ENCODE measurements around the gene XNDC1N. TPM values are rescaled to one million over a fixed set of nuclear protein-coding genes. Genes with fewer than 3 reads are reported as not detected.
"Not testable (repeated sequence)": the region's sequence is repeated elsewhere in the genome, so short reads cannot be mapped to it uniquely, and the experiment has no call there.

Gene XNDC1N
- total RNA-seq, 1 donor from 2014 or later, result 9.4 TPM

GRCh38 chr11:71908218-71908617, 20.2 kb downstream of the XNDC1N start:
- Mint-ChIP-seq H3K27ac (ENCODE audit: unreplicated experiment) (no peak overlapping the region), H3K4me1 (ENCODE audit: unreplicated experiment) (no peaks in the 10 kb centered on the region), H3K9me3 (ENCODE audit: unreplicated experiment) (no peaks in the 10 kb centered on the region), H3K36me3 (ENCODE audit: unreplicated experiment) (peaks cover 27% of the 10 kb centered on the region), H3K27me3 (ENCODE audit: unreplicated experiment) (no peaks in the 10 kb centered on the region), H3K4me3 (ENCODE audit: unreplicated experiment) (no peak overlapping the region)
- no peak for TF ChIP-seq CTCF (IDR thresholded peaks at IDR 0.05)
- DNase-seq (ENCODE audit: extremely low spot score, unreplicated experiment), result no peak

GRCh38 chr11:71901137-71901536, 27.3 kb downstream of the XNDC1N start:
- not testable (repeated sequence) for DNase-seq (ENCODE audit: extremely low spot score, unreplicated experiment); H3K27ac Mint-ChIP-seq (ENCODE audit: unreplicated experiment); H3K4me1 Mint-ChIP-seq (ENCODE audit: unreplicated experiment); H3K9me3 Mint-ChIP-seq (ENCODE audit: unreplicated experiment); H3K4me3 Mint-ChIP-seq (ENCODE audit: unreplicated experiment); H3K27me3 Mint-ChIP-seq (ENCODE audit: unreplicated experiment)
- H3K36me3 Mint-ChIP-seq (ENCODE audit: unreplicated experiment), result peaks cover 18% of the 10 kb centered on the region

GRCh38 chr11:71895961-71896360, 32.4 kb downstream of the XNDC1N start:
- H3K36me3 Mint-ChIP-seq (ENCODE audit: unreplicated experiment), result peaks cover 12% of the 10 kb centered on the region
- no peak overlapping the region for H3K27ac Mint-ChIP-seq (ENCODE audit: unreplicated experiment)
- no peak for DNase-seq (ENCODE audit: extremely low spot score, unreplicated experiment)
- peaks cover 17% of the 10 kb centered on the region for H3K9me3 Mint-ChIP-seq (ENCODE audit: unreplicated experiment)
- no peak overlapping the region for H3K4me3 Mint-ChIP-seq (ENCODE audit: unreplicated experiment)
- no peaks in the 10 kb centered on the region for H3K27me3 Mint-ChIP-seq (ENCODE audit: unreplicated experiment)
- H3K4me1 Mint-ChIP-seq (ENCODE audit: unreplicated experiment), result peaks cover 5% of the 10 kb centered on the region
- no peak for TF ChIP-seq CTCF (IDR thresholded peaks at IDR 0.05)

GRCh38 chr11:71889181-71889872, 39.1 kb downstream of the XNDC1N start:
- H3K4me3 Mint-ChIP-seq (ENCODE audit: unreplicated experiment); DNase-seq (ENCODE audit: extremely low spot score, unreplicated experiment); H3K27me3 Mint-ChIP-seq (ENCODE audit: unreplicated experiment); H3K36me3 Mint-ChIP-seq (ENCODE audit: unreplicated experiment); H3K27ac Mint-ChIP-seq (ENCODE audit: unreplicated experiment); H3K4me1 Mint-ChIP-seq (ENCODE audit: unreplicated experiment): not testable (repeated sequence)
- peaks cover 12% of the 10 kb centered on the region for H3K9me3 Mint-ChIP-seq (ENCODE audit: unreplicated experiment)

GRCh38 chr11:71888335-71889010, 39.9 kb downstream of the XNDC1N start:
- not testable (repeated sequence) for H3K27me3 Mint-ChIP-seq (ENCODE audit: unreplicated experiment); H3K27ac Mint-ChIP-seq (ENCODE audit: unreplicated experiment)

GRCh38 chr11:71885806-71886205, 42.6 kb downstream of the XNDC1N start:
- DNase-seq (ENCODE audit: extremely low spot score, unreplicated experiment); H3K27me3 Mint-ChIP-seq (ENCODE audit: unreplicated experiment); H3K36me3 Mint-ChIP-seq (ENCODE audit: unreplicated experiment); H3K27ac Mint-ChIP-seq (ENCODE audit: unreplicated experiment); H3K4me1 Mint-ChIP-seq (ENCODE audit: unreplicated experiment); H3K9me3 Mint-ChIP-seq (ENCODE audit: unreplicated experiment); H3K4me3 Mint-ChIP-seq (ENCODE audit: unreplicated experiment): not testable (repeated sequence)

More at GRCh38 chr11:71888335-71889010, 39.9 kb downstream of the XNDC1N start:
- not testable (repeated sequence) for H3K36me3 Mint-ChIP-seq (ENCODE audit: unreplicated experiment); H3K9me3 Mint-ChIP-seq (ENCODE audit: unreplicated experiment); DNase-seq (ENCODE audit: extremely low spot score, unreplicated experiment); H3K4me1 Mint-ChIP-seq (ENCODE audit: unreplicated experiment); H3K4me3 Mint-ChIP-seq (ENCODE audit: unreplicated experiment)

Other genes starting within 250 kb of the XNDC1N start
- gene DEFB108B, start 95.4 kb downstream of the XNDC1N start, total RNA-seq, result not detected in 2 replicates
- gene DEFB131B, start 50.1 kb downstream of the XNDC1N start, total RNA-seq, result not detected in 2 replicates
- gene RNF121, start 452 bp upstream of the XNDC1N start, total RNA-seq, result 44.9 and 46.7 TPM in 2 replicates
- 8.8 and 9.6 TPM in 2 replicates for gene IL18BP, start 70.3 kb upstream of the XNDC1N start, total RNA-seq
- 238 and 247 TPM in 2 replicates for gene NUMA1, start 151.9 kb upstream of the XNDC1N start, total RNA-seq
- gene LRRC51, start 152.3 kb upstream of the XNDC1N start, total RNA-seq, result 9.1 and 10.9 TPM in 2 replicates
- gene LAMTOR1, start 174.7 kb upstream of the XNDC1N start, total RNA-seq, result 95.4 and 96.8 TPM in 2 replicates
- gene TOMT, start 177.3 kb upstream of the XNDC1N start, total RNA-seq, result not detected in 2 replicates
- gene ANAPC15, start 184.1 kb upstream of the XNDC1N start, total RNA-seq, result 32.1 and 32.3 TPM in 2 replicates
- not detected in 2 replicates for gene FOLR3, start 207.1 kb upstream of the XNDC1N start, total RNA-seq

Measured in osteocyte (in vitro differentiated cells).